GM23248 (cell line): ENCODE data around the gene TSPAN14.

Experiments
- EZH2 ChIP-seq: fragments of 200-600 bp; sonication (generic); IDR thresholded peaks from 2 replicates; pipeline ENCODE4 v1.6.1; 2018; ENCODE audit warnings: antibody characterized with exemption, mild to moderate bottlenecking; ENCODE audit not compliant: insufficient read depth, poor library complexity, severe bottlenecking
- EZH2phosphoT487 ChIP-seq: fragments of 200-600 bp; sonication (generic); IDR thresholded peaks from 2 replicates; pipeline ENCODE4 v1.6.1; 2018; ENCODE audit warnings: antibody characterized with exemption, moderate library complexity, mild to moderate bottlenecking, low read depth; ENCODE audit not compliant: insufficient read depth

DNA sequence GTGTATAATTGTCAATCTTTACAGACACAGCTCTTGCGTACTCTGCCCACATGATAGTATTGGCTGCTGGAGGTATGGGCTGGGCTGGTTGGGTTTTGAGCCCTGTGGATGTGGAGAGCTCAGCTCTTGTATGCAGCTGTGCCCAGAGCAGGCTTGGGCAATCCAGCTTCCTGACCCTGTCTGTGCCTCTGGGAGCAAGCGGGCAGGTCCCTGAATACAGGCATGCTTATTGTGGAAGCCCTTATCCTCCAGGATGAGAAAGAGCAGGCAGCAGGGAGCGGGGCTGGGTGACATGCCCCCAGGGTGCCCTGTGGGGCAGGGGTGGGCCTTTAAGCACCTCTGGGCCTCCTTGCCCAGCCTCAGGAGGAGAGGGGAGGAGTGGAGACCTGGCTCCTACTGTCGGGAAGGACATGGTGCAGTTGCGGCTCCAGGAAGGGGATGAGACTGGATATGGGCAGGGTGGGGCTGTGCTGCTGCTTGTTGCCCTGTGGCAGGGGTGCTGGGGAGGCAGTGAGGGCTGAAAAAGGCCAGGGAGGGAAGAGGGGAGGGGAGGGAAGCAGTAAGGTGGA is 50.9 kb downstream of the TSPAN14 start:
- TF ChIP-seq EZH2: no peak
- no peak for TF ChIP-seq EZH2phosphoT487
